ENCODE data around the gene SLC16A13. TPM values are rescaled to one million over a fixed set of nuclear protein-coding genes. Genes with fewer than 3 reads are reported as not detected.
A peak's percentile ranks its signal among the peaks of the same experiment; 100 is the strongest.

SLC16A13 gene
- total and polyA plus RNA-seq, 2 of the 8 experiments (the other 6 are each of a cell fraction or from before 2014, with no cell fraction given) = 5.4 to 5.8 TPM

DNA sequence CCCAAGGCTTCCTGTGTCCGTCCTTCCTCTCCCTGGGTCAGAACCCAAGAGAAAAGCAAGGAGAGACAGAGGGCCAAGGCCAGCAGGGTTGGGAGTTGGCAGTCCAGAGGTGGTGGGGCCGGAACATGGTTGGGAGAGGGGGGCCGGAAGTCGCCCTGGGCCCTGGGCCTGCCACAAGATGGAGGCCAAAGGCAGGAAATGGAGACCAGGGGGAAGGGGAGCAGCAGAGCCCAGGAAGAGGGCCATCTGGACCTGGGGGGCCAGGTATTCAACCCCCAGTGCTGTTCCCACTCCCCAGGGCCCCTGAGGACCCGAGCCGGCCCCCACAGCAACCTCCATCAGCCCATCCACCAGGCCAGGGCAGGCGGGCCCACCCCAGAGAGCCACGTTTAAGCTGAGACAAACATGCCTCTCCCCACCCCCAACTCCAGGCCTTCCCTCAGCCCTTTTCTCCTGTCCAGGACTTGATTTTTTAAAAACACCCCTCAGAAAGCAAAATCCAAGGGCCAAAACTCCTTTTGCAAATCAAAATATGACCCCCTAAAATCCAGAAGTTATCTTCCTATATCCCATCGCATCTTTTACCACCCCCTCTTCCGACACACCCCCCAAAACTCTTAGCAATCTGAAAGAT lies 17.4 kb upstream of the SLC16A13 start:
- Histone ChIP-seq H3K14ac (ENCODE audit: insufficient read length) (no peak overlapping the region), H4K20me1 (replicated peaks in 1 of 2; ENCODE audit: control insufficient read depth in 1 of 2, insufficient read depth in 2 of 2, low read length in 2 of 2) (no peaks in the 10 kb centered on the region), H3K4ac (replicated peaks; ENCODE audit: insufficient read length, low read depth, low read length) (no peak overlapping the region), H3K9ac (replicated peaks in 1 of 4; ENCODE audit: extremely low read depth in 1 of 4, low read depth in 3 of 4, low read length in 3 of 4) (no peak overlapping the region), H3K18ac (ENCODE audit: extremely low read depth, low read length) (no peak overlapping the region), H3K23me2 (ENCODE audit: low read depth, low read length) (peaks cover 17% of the 10 kb centered on the region), H3K27me3 (replicated peaks in 1 of 4; ENCODE audit: control insufficient read depth in 3 of 4, extremely low read depth in 1 of 4, insufficient read depth in 3 of 4, low read length in 3 of 4) (peaks cover 0 to 15% (median 12%) of the 10 kb centered on the region in 4 experiments; a peak in 6 of 7 replicates), H3K23ac (ENCODE audit: insufficient read length) (no peak overlapping the region), H3K27ac (ENCODE audit: low read depth, low read length) (no peak overlapping the region), H3K4me3 (ENCODE audit: extremely low read depth in 1 of 4, insufficient read depth in 2 of 4, low read depth in 3 of 4, low read length in 4 of 4) (no peak overlapping the region), H3K4me2 (ENCODE audit: insufficient read depth in 1 of 2, low read depth in 2 of 2, low read length in 2 of 2) (no peak overlapping the region), H4K5ac (ENCODE audit: insufficient read length, low read depth, low read length) (no peak overlapping the region), H3K4me1 (replicated peaks in 1 of 4; ENCODE audit: control insufficient read depth in 3 of 4, insufficient read depth in 4 of 4, low read length in 3 of 4) (peaks cover 0 to 29% (median 15%) of the 10 kb centered on the region in 4 experiments; a peak in 6 of 7 replicates), H2BK5ac (ENCODE audit: low read depth, low read length) (no peak overlapping the region), H2BK15ac (ENCODE audit: low read length) (0 out of 2 replicates have a peak overlapping the region, but pooled peaks have one; percentile 29), H2BK20ac (ENCODE audit: low read length) (no peak overlapping the region), H3K79me2 (ENCODE audit: control insufficient read depth in 1 of 2, insufficient read depth in 2 of 2, low read length in 2 of 2) (peaks cover 0 to 5% of the 10 kb centered on the region in 2 experiments; a peak in 2 of 4 replicates), H2AK5ac (ENCODE audit: low read depth, low read length) (no peak overlapping the region), H2BK12ac (ENCODE audit: low read depth, low read length) (no peak overlapping the region), H2BK120ac (replicated peaks; ENCODE audit: low read depth, low read length) (no peak overlapping the region), H4K8ac (ENCODE audit: extremely low read depth, insufficient read depth, low read length) (peak overlapping the region; percentile 9), H3K79me1 (ENCODE audit: low read depth, low read length) (no peaks in the 10 kb centered on the region), H2AFZ (ENCODE audit: low read length) (no peak overlapping the region), H3K9me3 (ENCODE audit: insufficient read depth in 2 of 2, low read depth in 1 of 2, low read length in 1 of 2) (no peaks in the 10 kb centered on the region), H4K91ac (replicated peaks; ENCODE audit: insufficient read length, low read length) (no peak overlapping the region), H3K56ac (replicated peaks; ENCODE audit: insufficient read length, low read depth, low read length) (no peak overlapping the region), H3K36me3 (ENCODE audit: control insufficient read depth in 2 of 4, insufficient read depth in 4 of 4, low read length in 3 of 4) (peaks cover 0 to 4% (median 2%) of the 10 kb centered on the region in 4 experiments; a peak in 3 of 8 replicates)
- ChIA-PET CTCF (ENCODE audit: partially characterized antibody) (interaction anchor here (0.6 to 1.6 kb wide), 4 partner anchors 15 to 1102 kb away, joined by 3 to 7 read pairs (median 4); no protein-coding TSS in a partner anchor), POLR2A (ENCODE audit: partially characterized antibody) (interaction anchor here (0.9 kb wide), 1 partner anchor 160 kb away, joined by 3 read pairs; the partner anchor contains the start of gene ASGR1)
- DNase-seq (ENCODE audit: low read depth in 1 of 2, low spot score in 2 of 2) = no peak
- TF ChIP-seq EZH2 (IDR thresholded peaks at IDR 0.05; ENCODE audit: low read depth, low read length, severe bottlenecking) = no peak
- no peak for TF ChIP-seq KDM4A (IDR thresholded peaks at IDR 0.05; ENCODE audit: low read depth, low read length, severe bottlenecking)
- no peak for TF ChIP-seq BACH1 (IDR thresholded peaks at IDR 0.05; ENCODE audit: low read length)
- no peak for TF ChIP-seq PHF8 (conservative IDR thresholded peaks at IDR 0.05; ENCODE audit: low read depth, low read length)
- TF ChIP-seq SP4 (IDR thresholded peaks at IDR 0.05; ENCODE audit: low read length) = no peak
- TF ChIP-seq CBX8 (IDR thresholded peaks at IDR 0.05; ENCODE audit: borderline replicate concordance, low read depth, low read length) = no peak
- peak; percentile 75; the same call in 1 of the 2 replicates for TF ChIP-seq YY1 (IDR thresholded peaks at IDR 0.05; ENCODE audit: low read depth, low read length)
- TF ChIP-seq SAP30 (IDR thresholded peaks at IDR 0.05; ENCODE audit: insufficient read depth, insufficient replicate concordance, low read length) = no peak
- no peak for TF ChIP-seq EP300 (IDR thresholded peaks at IDR 0.05; ENCODE audit: borderline replicate concordance in 1 of 2, low read depth in 2 of 2, low read length in 2 of 2)
- no peak for FAIRE-seq
- WGBS, 2 experiments (ENCODE audit: extremely low coverage in 1 of 2, insufficient coverage in 1 of 2, insufficient read length in 1 of 2, insufficient replicate concordance in 2 of 2, low coverage in 1 of 2, low lambda C conversion rate in 2 of 2, missing lambda C conversion rate in 1 of 2) = 87 to 100% methylated on average over 2 to 9 of the region's 10 CpGs

All from H1 (cell line).